K562 (cell line): ENCODE data around the gene IMPA2. TPM values are rescaled to one million over a fixed set of nuclear protein-coding genes. Genes with fewer than 3 reads are reported as not detected.

Source experiments
- ARID2 ChIP-seq: fragments of 450-650 bp; IDR thresholded peaks from 2 replicates; pipeline ENCODE4 v1.6.1; 2017; ENCODE audit warnings: antibody characterized with exemption, mild to moderate bottlenecking
- ATF1 ChIP-seq, 2 experiments: fragments of 450-650 bp in 1 of 2; IDR thresholded peaks; 2 replicates each; pipeline ENCODE4 v1.6.1; 2016; ENCODE audit warnings: missing compliant biosample characterization in 1 of 2, missing genetic modification characterization in 1 of 2
- CSDE1 ChIP-seq, 2 experiments: fragments of 450-650 bp; IDR thresholded peaks; 2 replicates each; pipeline ENCODE4 v1.6.1; 2016; ENCODE audit warnings: mild to moderate bottlenecking in 1 of 2
- ELF2 ChIP-seq: fragments of 250-450 bp; sonication (Bioruptor Pico); IDR thresholded peaks from 2 replicates; pipeline ENCODE4 v1.5.0; 2021; ENCODE audit warnings: mild to moderate bottlenecking
- ESRRA ChIP-seq: fragments of 450-650 bp; IDR thresholded peaks from 2 replicates; pipeline ENCODE4 v1.6.1; 2014; ENCODE audit warnings: low read depth, mild to moderate bottlenecking, moderate library complexity, borderline replicate concordance
- FOXK2 ChIP-seq, 2 experiments: fragments of 450-650 bp; IDR thresholded peaks in 1 of 2; conservative IDR thresholded peaks in 1 of 2; 2 replicates each; pipeline ENCODE4 v1.6.1; 2016; ENCODE audit warnings: low read depth in 2 of 2, mild to moderate bottlenecking in 1 of 2
- FOXP1 ChIP-seq: sonication (generic); formaldehyde crosslinking; IDR thresholded peaks from 2 replicates; pipeline ENCODE4 v1.8.0; 2022; ENCODE audit warnings: mild to moderate bottlenecking, missing genetic modification reagents
- FUS ChIP-seq: fragments of 200-400 bp; formaldehyde crosslinking; optimal IDR thresholded peaks from 2 replicates; pipeline ENCODE3; 2017; ENCODE audit warnings: low read depth, low read length
- MYC ChIP-seq, 2 experiments: fragments of 250-450 bp in 1 of 2; sonication (Bioruptor Pico) in 1 of 2; IDR thresholded peaks; 2 replicates each; pipeline versions ENCODE4 v1.5.1 to v1.6.1; 2012 to 2021; ENCODE audit warnings: low read depth in 2 of 2, borderline replicate concordance in 1 of 2, improper control_type of control experiment in 1 of 2, low read length in 1 of 2, mild to moderate bottlenecking in 1 of 2, moderate library complexity in 1 of 2
- NFE2 ChIP-seq: IDR thresholded peaks from 2 replicates; pipeline ENCODE4 v1.6.1; 2014; ENCODE audit warnings: antibody characterized with exemption, low read depth
- NR4A1 ChIP-seq, 2 experiments: fragments of 250-450 bp in 1 of 2; fragments of 450-650 bp in 1 of 2; sonication (Bioruptor Pico) in 1 of 2; IDR thresholded peaks; 2 replicates each; pipeline versions ENCODE4 v1.4.0 to v1.6.1; 2016 to 2020; ENCODE audit warnings: mild to moderate bottlenecking in 2 of 2, missing compliant biosample characterization in 1 of 2, missing genetic modification characterization in 1 of 2, moderate library complexity in 1 of 2
- POU5F1 ChIP-seq: fragments of 150-350 bp; IDR thresholded peaks from 2 replicates; pipeline ENCODE4 v1.6.1; 2014; ENCODE audit warnings: borderline replicate concordance, low read length, low read depth, mild to moderate bottlenecking; ENCODE audit not compliant: partially characterized antibody
- RAD21 ChIP-seq, 2 experiments: fragments of 250-450 bp in 1 of 2; fragments of 450-650 bp in 1 of 2; sonication (Bioruptor Pico) in 1 of 2; formaldehyde crosslinking in 1 of 2; IDR thresholded peaks in 1 of 2; conservative IDR thresholded peaks in 1 of 2; 2 replicates each; pipeline versions ENCODE4 v1.4.0 to v1.8.0; 2020 to 2022; ENCODE audit warnings: mild to moderate bottlenecking in 2 of 2, moderate library complexity in 1 of 2
- SAP30 ChIP-seq: fragments of 200-600 bp; sonication (generic); IDR thresholded peaks from 2 replicates; pipeline ENCODE4 v1.6.1; 2012; ENCODE audit warnings: borderline replicate concordance, low read depth, mild to moderate bottlenecking, moderate library complexity, low read length, control low read depth, inconsistent platforms; ENCODE audit not compliant: insufficient read depth, poor library complexity, severe bottlenecking
- SMC3 ChIP-seq: conservative IDR thresholded peaks from 2 replicates; pipeline ENCODE4 v1.6.1; 2011; ENCODE audit warnings: low read depth, low read length, improper control_type of control experiment; ENCODE audit not compliant: insufficient read depth
- SNRNP70 ChIP-seq: fragments of 200-400 bp; formaldehyde crosslinking; optimal IDR thresholded peaks from 2 replicates; pipeline ENCODE3; 2017; ENCODE audit warnings: low read depth, low read length
- SPI1 ChIP-seq: IDR thresholded peaks from 2 replicates; pipeline ENCODE4 v1.6.1; 2011; ENCODE audit warnings: low read depth, low read length, control low read depth, borderline replicate concordance
- STAG1 ChIP-seq: sonication (generic); formaldehyde crosslinking; IDR thresholded peaks from 2 replicates; pipeline ENCODE4 v1.5.0; 2020; ENCODE audit warnings: missing genetic modification reagents, borderline replicate concordance
- TAF1 ChIP-seq: IDR thresholded peaks from 2 replicates; pipeline ENCODE4 v1.6.1; 2011; ENCODE audit warnings: mild to moderate bottlenecking, low read length, moderate library complexity; ENCODE audit not compliant: insufficient read depth, control insufficient read depth, severe bottlenecking; ENCODE audit errors: extremely low read depth
- TCF7L2 ChIP-seq: fragments of 150-350 bp; IDR thresholded peaks from 2 replicates; pipeline ENCODE4 v1.6.1; 2016; ENCODE audit warnings: low read depth, mild to moderate bottlenecking, low read length, moderate library complexity
- polyA plus RNA-seq, 8 experiments: library from polyadenylated mRNA; depleted of rRNA in 4 of 8; stranded (reverse) in 5 of 8; unstranded in 3 of 8; fragments of >200 nt; fragmentation: Nextera tagmentation in 2 of 8; fragmentation: Illumina TruSeq in 1 of 8; extraction: Ambion mirVana in 2 of 8; extraction: Trizol in 1 of 8; gene quantifications; 2 replicates each; pipeline versions ENCODE4 v1.2.1 to v1.2.3, GENCODE V29; 2011 to 2014; ENCODE audit warnings: inconsistent platforms in 1 of 8, missing spikeins in 1 of 8
- total RNA-seq, 7 experiments: library from RNA; depleted of rRNA in 6 of 7; stranded (reverse); fragments of >200 nt in 6 of 7; fragmentation: Illumina TruSeq in 2 of 7; extraction: Trizol in 2 of 7; gene quantifications; 2 replicates each; pipeline versions ENCODE4 v1.2.1 to v1.2.3, GENCODE V29; 2011 to 2021; ENCODE audit warnings: low replicate concordance in 1 of 7
- TF ChIP-seq, protein P1 (sequence below): fragments of 250-450 bp; sonication (Bioruptor Pico); IDR thresholded peaks from 2 replicates; pipeline ENCODE4 v1.9.0; 2021; ENCODE audit warnings: mild to moderate bottlenecking
- TF ChIP-seq, protein P2 (sequence below): fragments of 450-650 bp; formaldehyde crosslinking; IDR thresholded peaks from 2 replicates; pipeline ENCODE4 v1.4.0; 2020; ENCODE audit warnings: mild to moderate bottlenecking, moderate library complexity
- TF ChIP-seq, protein P3 (sequence below): fragments of 450-650 bp; formaldehyde crosslinking; IDR thresholded peaks from 2 replicates; pipeline ENCODE4 v1.4.0; 2022; ENCODE audit warnings: mild to moderate bottlenecking, moderate library complexity

Gene IMPA2
- total and polyA plus RNA-seq, 9 of the 15 experiments (the other 6 are each of a cell fraction or from before 2014, with no cell fraction given): 0.62 to 11.3 (median 5.7) TPM

DNA sequence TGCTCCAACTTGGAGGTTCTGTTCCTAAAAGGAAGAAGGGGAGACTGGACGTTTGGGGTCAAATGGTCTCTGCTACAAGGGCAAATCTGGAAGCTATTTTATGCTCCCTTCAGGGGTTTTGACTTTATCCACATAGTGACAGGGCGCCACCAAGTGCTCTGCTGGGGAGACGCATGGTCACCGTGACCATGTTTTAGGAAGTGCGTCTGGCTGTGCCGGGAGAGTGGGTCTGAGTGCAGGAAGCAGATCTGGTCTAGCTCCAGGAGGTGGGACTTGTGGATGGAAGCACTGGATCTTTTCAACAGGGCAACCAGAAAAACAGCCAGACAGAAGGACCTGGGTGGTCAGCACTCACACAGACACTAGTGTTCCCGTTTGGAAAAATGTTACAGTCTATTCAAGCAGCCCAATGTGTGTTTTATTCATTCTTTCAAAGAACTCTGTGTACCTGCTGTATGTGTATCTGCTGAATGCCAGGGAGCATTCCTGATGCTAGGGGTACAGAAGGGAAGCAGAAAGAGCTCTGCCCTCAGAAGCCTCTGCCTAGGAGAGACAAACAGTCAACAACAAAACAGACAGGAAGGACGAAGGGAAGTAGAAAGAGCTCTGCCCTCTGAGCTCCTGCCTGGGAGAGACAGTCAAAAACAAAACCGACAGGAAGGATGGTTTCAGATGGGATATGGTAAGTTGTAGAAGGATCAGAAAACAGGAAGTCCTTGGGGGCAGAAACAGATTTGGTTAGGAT, 14.3 kb downstream of the IMPA2 start (continued):
- TF ChIP-seq TAF1: no peak
- peak; percentile 90 for TF ChIP-seq SPI1
- TF ChIP-seq FOXK2 (conservative IDR thresholded peaks at IDR 0.05 in 1 of 2, IDR thresholded peaks at IDR 0.05 in 1 of 2; ENCODE audit: low read depth in 2 of 2): 0 out of 4 replicates have a peak, but pooled peaks of 1 of the 2 experiments have one; percentile 19
- no peak for TF ChIP-seq TCF7L2
- TF ChIP-seq NFE2: 0 out of 2 replicates have a peak, but pooled peaks have one; percentile 3
- 0 out of 2 replicates have a peak, but pooled peaks have one; percentile 23 for TF ChIP-seq MYC (IDR thresholded peaks at IDR 0.05; ENCODE audit: low read depth, low read length)
- TF ChIP-seq MYC (CRISPR knock-in tag; IDR thresholded peaks at IDR 0.05; ENCODE audit: borderline replicate concordance, low read depth): no peak
- TF ChIP-seq, protein P1, sequence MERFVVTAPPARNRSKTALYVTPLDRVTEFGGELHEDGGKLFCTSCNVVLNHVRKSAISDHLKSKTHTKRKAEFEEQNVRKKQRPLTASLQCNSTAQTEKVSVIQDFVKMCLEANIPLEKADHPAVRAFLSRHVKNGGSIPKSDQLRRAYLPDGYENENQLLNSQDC (CRISPR knock-in tag): no peak
- peak; percentile 96 for TF ChIP-seq SMC3
- peak; percentile 73 to 97 for TF ChIP-seq RAD21 (CRISPR knock-in tag; conservative IDR thresholded peaks at IDR 0.05 in 1 of 2, IDR thresholded peaks at IDR 0.05 in 1 of 2)
- TF ChIP-seq SAP30: no peak
- no peak for TF ChIP-seq ELF2 (CRISPR knock-in tag)
- no peak for TF ChIP-seq NR4A1 (CRISPR knock-in tag; IDR thresholded peaks at IDR 0.05)
- no peak for TF ChIP-seq NR4A1 (tag; IDR thresholded peaks at IDR 0.05)
- peak; percentile 60; the same call in 1 of the 2 replicates for TF ChIP-seq STAG1 (CRISPR knock-in tag)
- no peak for TF ChIP-seq ATF1 (CRISPR knock-in tag; IDR thresholded peaks at IDR 0.05)
- TF ChIP-seq ATF1 (tag; IDR thresholded peaks at IDR 0.05): 0 out of 2 replicates have a peak, but pooled peaks have one; percentile 21
- no peak for TF ChIP-seq FUS
- TF ChIP-seq ESRRA: peak; percentile 44; the same call in 1 of the 2 replicates
- no peak for TF ChIP-seq FOXP1 (CRISPR knock-in tag)
- no peak for TF ChIP-seq POU5F1
- TF ChIP-seq ARID2: peak; percentile 93
- TF ChIP-seq, protein P2, sequence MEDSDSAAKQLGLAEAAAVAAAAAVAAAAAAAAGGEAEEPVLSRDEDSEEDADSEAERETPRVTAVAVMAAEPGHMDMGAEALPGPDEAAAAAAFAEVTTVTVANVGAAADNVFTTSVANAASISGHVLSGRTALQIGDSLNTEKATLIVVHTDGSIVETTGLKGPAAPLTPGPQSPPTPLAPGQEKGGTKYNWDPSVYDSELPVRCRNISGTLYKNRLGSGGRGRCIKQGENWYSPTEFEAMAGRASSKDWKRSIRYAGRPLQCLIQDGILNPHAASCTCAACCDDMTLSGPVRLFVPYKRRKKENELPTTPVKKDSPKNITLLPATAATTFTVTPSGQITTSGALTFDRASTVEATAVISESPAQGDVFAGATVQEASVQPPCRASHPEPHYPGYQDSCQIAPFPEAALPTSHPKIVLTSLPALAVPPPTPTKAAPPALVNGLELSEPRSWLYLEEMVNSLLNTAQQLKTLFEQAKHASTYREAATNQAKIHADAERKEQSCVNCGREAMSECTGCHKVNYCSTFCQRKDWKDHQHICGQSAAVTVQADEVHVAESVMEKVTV (CRISPR knock-in tag): peak; percentile 48
- TF ChIP-seq SNRNP70: no peak
- TF ChIP-seq, protein P3, sequence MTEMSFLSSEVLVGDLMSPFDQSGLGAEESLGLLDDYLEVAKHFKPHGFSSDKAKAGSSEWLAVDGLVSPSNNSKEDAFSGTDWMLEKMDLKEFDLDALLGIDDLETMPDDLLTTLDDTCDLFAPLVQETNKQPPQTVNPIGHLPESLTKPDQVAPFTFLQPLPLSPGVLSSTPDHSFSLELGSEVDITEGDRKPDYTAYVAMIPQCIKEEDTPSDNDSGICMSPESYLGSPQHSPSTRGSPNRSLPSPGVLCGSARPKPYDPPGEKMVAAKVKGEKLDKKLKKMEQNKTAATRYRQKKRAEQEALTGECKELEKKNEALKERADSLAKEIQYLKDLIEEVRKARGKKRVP (CRISPR knock-in tag): no peak
- no peak for TF ChIP-seq CSDE1 (IDR thresholded peaks at IDR 0.05)
